GM18861 (cell line): ENCODE results near the gene RERE.

Source experiments
- ATAC-seq: cut with Tn5 transposase; IDR thresholded peaks from one replicate; pipeline ENCODE4 v1.9.1; 2021; ENCODE audit not compliant: unreplicated experiment

The RERE gene

GRCh38 chr1:8438489-8438888 is 379.0 kb downstream of the RERE start:
- ATAC-seq = no peak

- ATAC-seq = no peak
Observed at GRCh38 chr1:8437347-8437746, 380.1 kb downstream of the RERE start.

- ATAC-seq = no peak
Observed at GRCh38 chr1:8435569-8436071, 381.8 kb downstream of the RERE start.

- no peak for ATAC-seq
Observed at GRCh38 chr1:8434101-8434500, 383.3 kb downstream of the RERE start.

DNA sequence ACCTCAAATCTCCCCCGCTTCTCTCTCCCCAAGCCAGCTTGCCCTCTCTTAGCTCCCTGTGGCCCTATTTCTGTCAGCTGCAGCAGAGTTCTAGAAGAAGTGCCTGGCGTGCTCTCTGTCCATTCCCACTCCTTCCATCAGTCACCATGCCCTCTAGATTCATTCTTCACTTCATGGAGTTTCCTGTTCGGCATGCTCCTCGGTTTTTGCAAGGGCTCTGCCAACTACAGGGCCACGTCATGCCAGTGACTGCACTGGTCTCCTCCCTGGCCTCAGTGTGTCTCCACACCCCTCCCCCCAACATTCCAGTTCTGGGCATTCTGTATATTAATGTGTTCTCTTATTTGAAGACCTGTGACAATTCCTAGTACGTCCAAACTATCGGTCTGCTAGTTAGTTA is 385.7 kb downstream of the RERE start:
- ATAC-seq = no peak

DNA sequence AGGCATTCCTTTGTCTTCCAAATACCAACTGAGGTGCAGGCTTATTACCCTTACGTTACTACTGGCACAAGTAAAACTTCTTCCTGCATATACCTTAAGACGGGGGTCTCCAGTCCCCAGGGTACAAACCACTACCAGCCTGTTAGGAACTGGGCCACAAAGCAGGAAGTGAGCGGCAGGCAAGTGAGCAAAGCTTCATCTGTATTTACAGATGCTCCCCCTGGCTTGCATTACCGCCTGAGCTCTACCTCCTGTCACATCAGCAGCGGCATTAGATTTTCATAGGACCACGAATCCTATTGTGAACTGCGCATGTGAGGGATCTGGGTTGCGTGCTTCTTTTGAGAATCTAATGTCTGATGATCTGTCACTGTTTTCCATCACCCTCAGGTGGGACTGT is 386.4 kb downstream of the RERE start:
- no peak for ATAC-seq

DNA sequence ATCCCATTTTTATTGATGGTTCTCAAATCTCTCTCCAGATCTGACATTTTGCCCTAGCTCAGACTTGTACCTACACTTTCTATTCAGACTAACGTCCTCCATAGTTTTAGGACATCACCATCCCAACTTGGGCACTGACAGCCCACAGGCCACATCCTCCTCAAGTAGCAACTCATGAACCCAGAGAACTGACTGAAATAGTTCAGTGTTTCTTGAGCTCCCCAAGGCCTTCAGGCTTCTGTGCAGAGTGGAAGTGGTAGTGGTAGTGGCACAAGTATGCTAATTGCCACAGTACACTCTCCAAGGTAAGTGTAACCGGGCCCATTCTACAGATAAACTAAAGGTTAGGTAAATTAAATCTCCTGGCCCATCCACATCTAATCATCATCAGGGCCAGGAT is 387.0 kb downstream of the RERE start:
- no peak for ATAC-seq

DNA sequence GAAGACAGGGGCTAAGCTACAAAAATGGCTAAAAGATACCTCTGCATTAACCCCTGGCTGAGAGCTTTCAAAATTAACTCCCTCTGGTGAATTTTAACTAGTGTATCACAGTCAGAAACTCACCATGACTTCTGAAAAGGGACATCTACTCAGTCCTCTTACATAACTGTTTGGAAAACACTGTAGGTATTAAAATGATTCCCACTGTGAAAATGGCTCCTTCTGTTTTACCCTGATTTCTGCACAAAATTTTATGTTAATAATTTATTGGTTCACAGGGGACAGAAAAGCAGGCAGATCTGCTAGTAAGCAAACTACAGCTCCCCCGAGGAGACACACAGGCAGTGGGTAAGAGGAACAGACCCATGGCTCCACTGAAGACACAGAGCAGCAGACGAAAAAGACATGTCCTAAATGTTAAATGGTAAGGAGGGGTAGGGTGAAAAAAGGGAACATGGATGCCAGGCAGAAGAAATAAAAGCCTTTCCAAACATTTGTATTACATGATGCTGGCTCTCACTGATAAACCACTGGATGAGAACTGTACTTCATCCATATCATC is 387.8 kb downstream of the RERE start:
- ATAC-seq = no peak

GRCh38 chr1:8428441-8428840 is 389.0 kb downstream of the RERE start:
- ATAC-seq = no peak

- ATAC-seq = no peak
Observed at GRCh38 chr1:8427986-8428385, 389.5 kb downstream of the RERE start.

- peak; percentile 42 for ATAC-seq
Observed at GRCh38 chr1:8427493-8427892, 389.9 kb downstream of the RERE start.

DNA sequence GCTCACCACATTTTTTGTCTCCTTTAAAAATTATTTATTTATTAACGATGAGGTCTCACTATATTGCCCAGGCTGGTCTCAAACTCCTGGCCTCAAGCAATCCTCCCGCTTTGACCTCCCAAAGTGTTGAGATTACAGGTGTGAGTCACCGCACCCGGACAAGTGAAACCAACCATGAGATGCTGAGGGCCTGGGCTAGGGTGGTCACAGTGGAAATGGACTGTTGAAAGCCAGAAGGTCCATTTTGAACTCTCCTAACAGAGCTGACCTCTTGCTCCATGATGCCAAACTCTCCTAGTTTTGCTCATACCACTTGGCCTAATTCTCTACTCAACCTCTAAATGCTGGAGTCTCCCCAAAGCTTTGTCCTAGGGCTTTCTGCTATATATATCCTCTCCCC is 390.4 kb downstream of the RERE start:
- ATAC-seq = no peak

GRCh38 chr1:8425781-8426161 is 391.7 kb downstream of the RERE start:
- ATAC-seq = no peak

- no peak for ATAC-seq
Observed at GRCh38 chr1:8425150-8425780, 392.2 kb downstream of the RERE start.

- ATAC-seq = no peak
Observed at GRCh38 chr1:8424539-8425116, 392.8 kb downstream of the RERE start.

DNA sequence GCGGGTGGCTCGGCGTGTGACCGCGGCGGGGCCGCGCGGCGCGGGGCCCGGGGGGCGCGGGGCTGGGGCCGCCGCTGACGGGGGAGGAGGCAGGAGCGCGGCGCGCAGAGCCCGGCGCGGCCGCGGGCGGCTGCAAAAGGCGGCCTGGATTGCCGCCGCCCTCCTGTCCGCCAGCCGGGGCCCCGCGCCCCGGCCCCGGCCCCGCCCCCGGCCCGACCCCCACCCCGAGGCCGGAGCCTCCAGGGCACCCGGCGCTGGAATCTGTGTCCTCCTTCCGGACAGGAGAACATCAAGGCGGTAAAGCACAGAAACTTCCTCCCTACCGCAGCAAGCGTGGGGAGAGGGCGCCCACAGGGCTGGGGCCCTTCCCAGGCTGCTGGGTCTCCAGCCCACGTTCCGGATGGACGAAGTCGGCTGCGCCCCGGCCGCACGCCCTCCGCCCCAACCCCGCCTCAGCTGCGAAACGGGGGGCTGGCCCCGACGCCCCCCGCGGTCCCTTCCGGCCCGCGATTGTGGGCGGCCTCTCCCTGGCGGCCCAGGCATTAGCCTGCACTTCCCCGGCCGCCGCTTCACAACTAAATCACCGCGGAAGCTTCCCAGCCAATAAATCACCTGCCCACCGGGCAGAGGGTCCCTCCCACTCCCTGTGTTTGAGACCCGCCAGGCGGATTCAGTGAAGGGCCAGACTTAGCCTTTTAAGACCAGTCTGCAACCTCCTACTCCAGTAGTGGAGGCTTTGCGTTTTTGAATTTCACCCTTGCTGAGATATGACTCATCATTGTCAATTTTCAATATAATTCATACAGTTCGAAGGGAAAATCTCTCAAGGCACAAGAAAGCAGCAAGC is 393.5 kb downstream of the RERE start:
- no peak for ATAC-seq

- no peak for ATAC-seq
Observed at GRCh38 chr1:8423269-8423691, 394.2 kb downstream of the RERE start.

DNA sequence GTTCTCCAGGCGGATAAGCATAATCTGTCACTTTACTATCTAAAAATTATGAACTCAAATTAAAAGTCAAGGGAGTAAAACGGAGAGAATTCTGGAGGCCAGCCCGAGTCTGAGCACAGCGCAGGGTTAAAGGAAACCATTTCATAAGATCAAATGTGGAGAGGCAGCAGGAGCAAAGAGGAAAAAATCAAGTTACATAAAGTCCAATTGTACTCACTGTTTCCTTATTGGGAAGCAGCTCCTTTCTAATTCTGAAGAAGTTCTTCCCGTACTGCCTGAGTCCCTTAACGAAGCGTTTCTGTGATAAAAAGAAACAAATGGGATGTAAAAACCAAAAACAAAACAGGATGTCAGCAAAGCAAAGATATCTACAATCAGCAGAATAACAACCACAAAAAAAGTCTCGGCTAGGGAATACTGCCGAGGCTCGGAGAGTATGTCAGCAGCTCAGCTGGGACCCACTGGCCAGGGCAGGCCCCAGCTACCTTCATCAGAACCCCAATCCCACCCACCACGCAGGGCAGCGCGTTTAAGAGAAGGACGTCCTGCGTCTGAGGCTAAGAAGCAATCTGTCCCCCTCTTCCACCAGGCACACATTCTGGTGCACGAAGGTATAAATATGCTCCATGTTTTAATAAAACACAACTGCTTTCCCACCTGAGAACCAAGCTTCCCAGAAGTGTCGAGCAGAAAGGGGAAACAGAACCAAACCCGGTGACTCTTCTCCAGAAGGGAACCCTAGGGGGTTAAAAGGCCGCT is 394.8 kb downstream of the RERE start:
- ATAC-seq = no peak

DNA sequence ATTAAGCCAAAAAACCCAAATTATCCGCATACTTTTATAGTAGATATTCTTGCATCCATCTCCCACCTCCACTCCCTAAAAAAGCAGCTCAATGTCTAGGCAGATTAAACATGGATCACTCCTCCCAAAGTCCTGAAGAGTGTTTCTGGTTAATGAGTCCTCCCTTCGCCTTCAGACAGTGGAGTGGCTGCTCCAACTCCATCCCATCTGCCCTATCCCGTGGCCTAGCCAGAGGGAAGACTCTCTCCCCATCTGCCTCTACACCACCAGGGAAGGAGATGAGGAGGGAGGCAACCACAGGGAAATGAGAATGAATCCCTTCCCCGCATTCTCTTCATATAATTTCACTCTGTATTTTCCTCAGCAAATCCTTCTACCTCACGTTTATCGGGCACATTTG is 395.7 kb downstream of the RERE start:
- ATAC-seq = no peak

DNA sequence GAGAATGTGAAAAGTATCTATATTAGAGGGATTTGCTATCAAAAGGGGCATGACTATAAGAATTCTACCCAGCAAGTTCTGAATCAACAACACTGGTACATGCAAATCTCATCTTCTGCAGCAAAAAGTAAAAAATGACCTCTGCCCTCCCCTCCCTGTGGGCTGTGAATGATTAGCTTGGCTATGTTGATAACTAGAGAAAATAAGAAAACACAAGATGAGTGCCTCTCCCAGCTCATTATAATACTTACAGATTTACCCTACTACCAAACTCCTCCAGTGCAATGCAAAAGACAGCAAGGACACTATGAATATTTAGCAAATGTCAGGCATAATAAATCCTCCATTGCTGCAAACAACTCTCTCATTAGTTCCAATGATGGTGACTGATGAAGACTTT is 397.1 kb downstream of the RERE start:
- ATAC-seq = peak; percentile 31

DNA sequence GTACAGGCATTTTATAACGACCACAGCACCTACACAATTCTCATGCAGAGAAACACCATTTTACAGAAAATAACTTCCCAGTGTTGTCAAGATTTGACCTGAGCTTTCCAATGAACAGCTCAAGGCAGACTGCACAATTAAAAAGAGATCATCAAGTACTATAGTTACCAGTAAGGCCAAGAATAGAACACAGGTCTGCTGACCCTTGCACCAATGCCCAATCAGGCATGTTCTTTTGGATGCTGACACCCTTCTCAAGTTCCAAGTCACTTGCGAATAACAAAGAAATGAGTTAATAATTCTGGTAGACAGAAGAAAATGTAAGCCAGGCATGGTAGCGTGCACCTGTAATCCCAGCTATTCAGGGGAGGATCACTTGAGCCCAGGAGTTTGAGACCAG is 397.6 kb downstream of the RERE start:
- no peak for ATAC-seq
